Measurements from ENCODE around the gene MED22. TPM values are rescaled to one million over a fixed set of nuclear protein-coding genes. Genes with fewer than 3 reads are reported as not detected.

The MED22 gene
- total RNA-seq, 1 donor from 2014 or later = 49.2 TPM

DNA sequence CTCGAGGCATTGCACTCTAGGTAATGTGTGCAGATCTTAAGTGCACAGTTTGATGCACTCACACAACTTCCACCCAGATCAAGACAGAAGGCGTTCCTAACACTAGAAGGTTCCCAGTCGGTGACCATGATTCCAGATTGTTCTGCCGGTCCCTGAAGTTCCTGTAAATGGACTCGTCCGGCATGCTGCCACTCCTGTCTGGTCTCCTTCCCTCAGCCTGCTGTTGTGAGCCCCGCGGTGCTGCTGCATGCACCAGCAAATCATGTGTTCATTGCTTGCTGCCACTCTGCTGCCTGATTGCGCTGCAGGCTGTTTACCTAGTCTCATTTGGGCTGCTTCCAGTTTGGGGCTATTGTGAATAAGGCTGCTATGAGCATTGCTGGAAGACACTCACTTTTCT lies 39.7 kb upstream of the MED22 start:
- H3K27me3 Mint-ChIP-seq = no peaks in the 10 kb centered on the region
- peaks cover 11% of the 10 kb centered on the region for H3K4me1 Mint-ChIP-seq (ENCODE audit: low read depth)
- H3K27ac Mint-ChIP-seq = no peak overlapping the region
- TF ChIP-seq, protein P1, sequence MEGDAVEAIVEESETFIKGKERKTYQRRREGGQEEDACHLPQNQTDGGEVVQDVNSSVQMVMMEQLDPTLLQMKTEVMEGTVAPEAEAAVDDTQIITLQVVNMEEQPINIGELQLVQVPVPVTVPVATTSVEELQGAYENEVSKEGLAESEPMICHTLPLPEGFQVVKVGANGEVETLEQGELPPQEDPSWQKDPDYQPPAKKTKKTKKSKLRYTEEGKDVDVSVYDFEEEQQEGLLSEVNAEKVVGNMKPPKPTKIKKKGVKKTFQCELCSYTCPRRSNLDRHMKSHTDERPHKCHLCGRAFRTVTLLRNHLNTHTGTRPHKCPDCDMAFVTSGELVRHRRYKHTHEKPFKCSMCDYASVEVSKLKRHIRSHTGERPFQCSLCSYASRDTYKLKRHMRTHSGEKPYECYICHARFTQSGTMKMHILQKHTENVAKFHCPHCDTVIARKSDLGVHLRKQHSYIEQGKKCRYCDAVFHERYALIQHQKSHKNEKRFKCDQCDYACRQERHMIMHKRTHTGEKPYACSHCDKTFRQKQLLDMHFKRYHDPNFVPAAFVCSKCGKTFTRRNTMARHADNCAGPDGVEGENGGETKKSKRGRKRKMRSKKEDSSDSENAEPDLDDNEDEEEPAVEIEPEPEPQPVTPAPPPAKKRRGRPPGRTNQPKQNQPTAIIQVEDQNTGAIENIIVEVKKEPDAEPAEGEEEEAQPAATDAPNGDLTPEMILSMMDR (IDR thresholded peaks at IDR 0.05; ENCODE audit: unreplicated experiment) = no peak
- no peak for DNase-seq (ENCODE audit: low spot score, unreplicated experiment)
- no peak overlapping the region for H3K4me3 Mint-ChIP-seq (ENCODE audit: low read depth)
- H3K9me3 Mint-ChIP-seq (ENCODE audit: low read depth) = no peaks in the 10 kb centered on the region
- H3K36me3 Mint-ChIP-seq (ENCODE audit: insufficient read depth) = no peaks in the 10 kb centered on the region

- Mint-ChIP-seq H3K27ac (no peak overlapping the region), H3K9me3 (ENCODE audit: low read depth) (no peaks in the 10 kb centered on the region), H3K4me3 (ENCODE audit: low read depth) (no peak overlapping the region), H3K36me3 (ENCODE audit: insufficient read depth) (no peaks in the 10 kb centered on the region), H3K4me1 (ENCODE audit: low read depth) (peaks cover 11% of the 10 kb centered on the region), H3K27me3 (no peaks in the 10 kb centered on the region)
- TF ChIP-seq, protein P1 (IDR thresholded peaks at IDR 0.05; ENCODE audit: unreplicated experiment) = no peak
- no peak for DNase-seq (ENCODE audit: low spot score, unreplicated experiment)
These were observed 38.4 kb upstream of the MED22 start for GRCh38 chr9:133386338-133386737.

- Mint-ChIP-seq H3K4me1 (ENCODE audit: low read depth) (peaks cover 11% of the 10 kb centered on the region), H3K36me3 (ENCODE audit: insufficient read depth) (no peaks in the 10 kb centered on the region), H3K4me3 (ENCODE audit: low read depth) (no peak overlapping the region), H3K9me3 (ENCODE audit: low read depth) (no peaks in the 10 kb centered on the region), H3K27me3 (no peaks in the 10 kb centered on the region), H3K27ac (no peak overlapping the region)
- DNase-seq (ENCODE audit: low spot score, unreplicated experiment) = no peak
- TF ChIP-seq, protein P1 (IDR thresholded peaks at IDR 0.05; ENCODE audit: unreplicated experiment) = no peak
These were observed 37.5 kb upstream of the MED22 start for GRCh38 chr9:133385452-133385851.

DNA sequence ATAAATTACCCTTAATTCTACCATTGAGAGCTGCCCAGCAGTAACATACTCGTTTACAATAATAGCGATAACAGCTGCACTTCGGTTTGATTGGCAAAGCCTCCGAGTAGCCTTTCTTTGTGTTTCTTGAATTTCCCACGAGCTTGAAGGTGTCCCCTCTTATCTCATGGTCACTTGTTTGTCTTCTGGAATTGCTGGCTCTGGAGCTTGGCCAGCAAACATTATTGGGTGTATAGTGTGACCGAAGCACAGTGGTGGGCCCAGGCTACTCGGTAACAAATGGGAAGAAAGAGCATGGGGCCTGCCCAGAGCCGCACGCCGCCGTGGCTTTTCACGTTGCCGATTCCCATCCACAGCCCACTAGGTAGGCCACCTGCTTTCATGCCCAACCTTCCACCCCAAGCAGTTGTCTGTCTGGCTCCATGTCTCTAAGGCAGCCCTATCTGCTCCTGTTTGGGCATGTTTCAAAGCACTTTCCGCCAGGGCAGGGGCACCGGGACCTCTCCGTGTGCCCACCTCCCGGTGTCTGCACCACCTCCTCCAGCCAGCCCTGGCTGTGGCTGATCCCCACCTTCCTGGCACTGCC lies 36.9 kb upstream of the MED22 start:
- DNase-seq (ENCODE audit: low spot score, unreplicated experiment) = no peak
- Mint-ChIP-seq H3K27me3 (no peaks in the 10 kb centered on the region), H3K36me3 (ENCODE audit: insufficient read depth) (no peaks in the 10 kb centered on the region), H3K4me3 (ENCODE audit: low read depth) (no peak overlapping the region), H3K9me3 (ENCODE audit: low read depth) (no peaks in the 10 kb centered on the region), H3K27ac (peak overlapping the region; percentile 70), H3K4me1 (ENCODE audit: low read depth) (peaks cover 9% of the 10 kb centered on the region)
- TF ChIP-seq, protein P1 (IDR thresholded peaks at IDR 0.05; ENCODE audit: unreplicated experiment) = no peak

DNA sequence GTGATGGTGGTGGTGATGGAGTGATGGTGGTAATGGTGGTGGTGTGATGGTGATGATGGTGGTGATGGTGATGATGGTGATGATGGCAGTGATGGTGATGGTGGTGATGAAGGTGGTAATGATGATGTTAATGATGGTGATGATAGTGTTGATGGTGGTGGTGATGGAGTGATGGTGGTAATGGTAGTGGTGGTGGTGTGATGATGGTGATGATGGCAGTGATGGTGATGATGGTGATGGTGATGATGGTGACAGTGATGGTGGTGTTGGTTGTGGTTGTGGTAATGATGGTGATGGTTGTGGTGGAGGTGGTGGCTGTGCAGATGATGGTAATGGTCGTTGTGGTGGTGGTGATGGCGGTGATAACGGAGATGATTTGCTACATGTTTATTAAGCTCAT lies 35.5 kb upstream of the MED22 start:
- DNase-seq (ENCODE audit: low spot score, unreplicated experiment) = no peak
- no peaks in the 10 kb centered on the region for H3K27me3 Mint-ChIP-seq
- no peaks in the 10 kb centered on the region for H3K36me3 Mint-ChIP-seq (ENCODE audit: insufficient read depth)
- H3K4me1 Mint-ChIP-seq (ENCODE audit: low read depth) = peaks cover 7% of the 10 kb centered on the region
- no peak overlapping the region for H3K4me3 Mint-ChIP-seq (ENCODE audit: low read depth)
- TF ChIP-seq, protein P1 (IDR thresholded peaks at IDR 0.05; ENCODE audit: unreplicated experiment) = no peak
- H3K27ac Mint-ChIP-seq = no peak overlapping the region
- no peaks in the 10 kb centered on the region for H3K9me3 Mint-ChIP-seq (ENCODE audit: low read depth)

All from progenitor cell of endocrine pancreas (in vitro differentiated cells).